VCaP (cell line): ENCODE results near the gene SLC44A1.
"Not testable (repeated sequence)": the region's sequence is repeated elsewhere in the genome, so short reads cannot be mapped to it uniquely, and the experiment has no call there.

Experiments used
- H3K27ac ChIP-seq: fragments of 450-650 bp; 2 replicates; pipeline ENCODE4 v1.5.1; 2017
- TF ChIP-seq, protein P1 (sequence below): fragments of 450-650 bp; conservative IDR thresholded peaks from 2 replicates; pipeline ENCODE4 v1.5.1; 2017; ENCODE audit warnings: mild to moderate bottlenecking, moderate library complexity

SLC44A1 gene

GRCh38 chr9:105259274-105259673 lies 14.8 kb downstream of the SLC44A1 start:
- TF ChIP-seq, protein P1, sequence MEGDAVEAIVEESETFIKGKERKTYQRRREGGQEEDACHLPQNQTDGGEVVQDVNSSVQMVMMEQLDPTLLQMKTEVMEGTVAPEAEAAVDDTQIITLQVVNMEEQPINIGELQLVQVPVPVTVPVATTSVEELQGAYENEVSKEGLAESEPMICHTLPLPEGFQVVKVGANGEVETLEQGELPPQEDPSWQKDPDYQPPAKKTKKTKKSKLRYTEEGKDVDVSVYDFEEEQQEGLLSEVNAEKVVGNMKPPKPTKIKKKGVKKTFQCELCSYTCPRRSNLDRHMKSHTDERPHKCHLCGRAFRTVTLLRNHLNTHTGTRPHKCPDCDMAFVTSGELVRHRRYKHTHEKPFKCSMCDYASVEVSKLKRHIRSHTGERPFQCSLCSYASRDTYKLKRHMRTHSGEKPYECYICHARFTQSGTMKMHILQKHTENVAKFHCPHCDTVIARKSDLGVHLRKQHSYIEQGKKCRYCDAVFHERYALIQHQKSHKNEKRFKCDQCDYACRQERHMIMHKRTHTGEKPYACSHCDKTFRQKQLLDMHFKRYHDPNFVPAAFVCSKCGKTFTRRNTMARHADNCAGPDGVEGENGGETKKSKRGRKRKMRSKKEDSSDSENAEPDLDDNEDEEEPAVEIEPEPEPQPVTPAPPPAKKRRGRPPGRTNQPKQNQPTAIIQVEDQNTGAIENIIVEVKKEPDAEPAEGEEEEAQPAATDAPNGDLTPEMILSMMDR: no peak
- no peak overlapping the region for H3K27ac ChIP-seq

GRCh38 chr9:105259731-105260612 lies 15.5 kb downstream of the SLC44A1 start:
- TF ChIP-seq, protein P1: no peak
- no peak overlapping the region for H3K27ac ChIP-seq

DNA sequence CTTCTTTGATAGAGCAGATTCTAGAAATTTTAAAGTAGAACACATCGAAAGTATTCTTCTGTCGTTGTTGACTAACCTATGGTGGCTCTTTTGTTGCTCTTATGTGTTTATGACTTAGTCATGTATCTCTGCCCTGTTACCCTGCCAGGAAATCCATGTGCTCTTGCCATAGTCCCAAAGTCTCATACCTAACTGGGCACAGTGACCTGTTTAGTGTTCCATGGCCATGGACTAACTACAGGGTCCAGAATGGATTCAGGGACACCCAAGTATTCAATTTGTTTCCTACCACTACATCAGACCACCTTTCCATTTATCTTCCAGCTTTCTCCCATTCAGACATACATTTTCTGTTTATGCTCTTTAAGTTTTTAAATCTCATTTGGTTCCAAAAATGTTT lies 18.0 kb downstream of the SLC44A1 start:
- no peak overlapping the region for H3K27ac ChIP-seq
- TF ChIP-seq, protein P1: no peak

- H3K27ac ChIP-seq: no peak overlapping the region
- TF ChIP-seq, protein P1: no peak
These were observed 19.9 kb downstream of the SLC44A1 start for GRCh38 chr9:105264380-105264779.

DNA sequence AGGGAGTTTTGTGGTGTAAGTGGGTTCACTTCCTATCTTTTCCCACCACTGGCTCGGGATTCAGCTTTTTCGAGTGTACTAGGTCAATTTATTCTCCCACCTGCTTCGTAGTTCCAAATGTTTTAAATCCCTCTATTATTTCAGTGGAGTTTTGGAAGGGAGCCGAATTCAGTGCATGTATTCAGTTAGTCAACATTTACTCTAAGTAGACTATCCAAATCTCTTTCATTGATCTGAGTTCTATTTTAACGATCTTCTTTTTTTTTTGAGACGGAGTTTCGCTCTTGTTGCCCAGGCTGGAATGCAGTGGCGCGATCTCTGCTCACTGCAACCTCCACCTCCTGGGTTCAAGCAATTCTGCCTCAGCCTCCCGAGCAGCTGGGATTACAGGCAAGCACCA lies 23.8 kb downstream of the SLC44A1 start:
- not testable (repeated sequence) for H3K27ac ChIP-seq

- TF ChIP-seq, protein P1: no peak
- no peak overlapping the region for H3K27ac ChIP-seq
These were observed 25.1 kb downstream of the SLC44A1 start for GRCh38 chr9:105269593-105269992.

- TF ChIP-seq, protein P1: no peak
- H3K27ac ChIP-seq: no peak overlapping the region
These were observed 26.3 kb downstream of the SLC44A1 start for GRCh38 chr9:105270711-105271110.

GRCh38 chr9:105273731-105274130 lies 29.3 kb downstream of the SLC44A1 start:
- TF ChIP-seq, protein P1: no peak

More at GRCh38 chr9:105273731-105274130, 29.3 kb downstream of the SLC44A1 start:
- H3K27ac ChIP-seq: no peak overlapping the region
